Retinal pigment epithelial cell (primary cell): ENCODE data around the gene NUP62.
A peak's percentile ranks its signal among the peaks of the same experiment; 100 is the strongest.

ENCODE experiments used
- DNase-seq: peaks from one replicate; pipeline ENCODE4 v3.0.0-alpha.2; 2010; ENCODE audit warnings: low read depth
- H3K4me3 ChIP-seq: 2 replicates; pipeline ENCODE4 v1.5.1; 2011; ENCODE audit warnings: mild to moderate bottlenecking, low read length, control low read depth, moderate library complexity
- TF ChIP-seq, protein P1 (sequence below): conservative IDR thresholded peaks from 2 replicates; pipeline ENCODE4 v1.5.1; 2011; ENCODE audit warnings: low read depth, low read length, control low read depth, inconsistent platforms

NUP62 gene

DNA sequence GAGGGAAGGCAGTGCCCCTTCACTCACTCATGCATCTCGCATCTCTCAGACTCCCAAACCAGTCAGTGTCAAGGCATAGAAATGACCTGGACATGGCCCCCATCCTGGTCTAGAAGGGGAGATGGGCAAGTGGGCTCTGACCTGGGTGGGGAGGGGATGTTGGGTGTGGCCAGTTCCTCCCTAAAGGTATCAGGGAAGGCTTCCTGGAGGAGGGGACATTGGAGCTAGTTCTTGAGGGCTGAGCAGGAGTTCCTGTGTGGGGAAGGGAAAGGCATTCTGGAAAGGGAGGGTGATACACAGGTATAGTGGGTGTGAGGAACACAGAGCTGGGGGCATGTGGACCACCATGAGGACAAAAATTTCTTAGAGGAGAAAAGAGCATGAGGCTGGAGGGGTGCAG, 36.6 kb downstream of the NUP62 start:
- no peak for DNase-seq

DNA sequence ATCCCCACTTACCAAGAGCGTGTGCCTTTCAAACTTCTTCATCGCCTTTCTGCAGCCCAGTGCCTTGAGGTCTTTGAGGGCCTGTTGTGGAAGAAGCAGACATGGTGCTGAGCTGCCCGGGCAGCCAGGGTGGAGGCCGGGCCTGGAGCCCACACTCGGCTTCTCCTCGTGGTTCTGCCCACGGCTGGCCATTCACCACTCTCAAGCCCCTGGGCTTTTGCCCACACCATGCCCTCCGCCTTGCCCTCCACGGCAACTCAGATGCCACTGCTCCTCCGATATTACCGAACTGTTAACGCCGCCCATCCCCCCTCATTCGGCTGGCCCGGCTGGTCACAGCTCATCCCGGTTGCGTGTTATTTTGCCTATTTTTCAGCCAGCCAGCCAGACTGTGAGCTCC, 37.9 kb downstream of the NUP62 start:
- TF ChIP-seq, protein P1, sequence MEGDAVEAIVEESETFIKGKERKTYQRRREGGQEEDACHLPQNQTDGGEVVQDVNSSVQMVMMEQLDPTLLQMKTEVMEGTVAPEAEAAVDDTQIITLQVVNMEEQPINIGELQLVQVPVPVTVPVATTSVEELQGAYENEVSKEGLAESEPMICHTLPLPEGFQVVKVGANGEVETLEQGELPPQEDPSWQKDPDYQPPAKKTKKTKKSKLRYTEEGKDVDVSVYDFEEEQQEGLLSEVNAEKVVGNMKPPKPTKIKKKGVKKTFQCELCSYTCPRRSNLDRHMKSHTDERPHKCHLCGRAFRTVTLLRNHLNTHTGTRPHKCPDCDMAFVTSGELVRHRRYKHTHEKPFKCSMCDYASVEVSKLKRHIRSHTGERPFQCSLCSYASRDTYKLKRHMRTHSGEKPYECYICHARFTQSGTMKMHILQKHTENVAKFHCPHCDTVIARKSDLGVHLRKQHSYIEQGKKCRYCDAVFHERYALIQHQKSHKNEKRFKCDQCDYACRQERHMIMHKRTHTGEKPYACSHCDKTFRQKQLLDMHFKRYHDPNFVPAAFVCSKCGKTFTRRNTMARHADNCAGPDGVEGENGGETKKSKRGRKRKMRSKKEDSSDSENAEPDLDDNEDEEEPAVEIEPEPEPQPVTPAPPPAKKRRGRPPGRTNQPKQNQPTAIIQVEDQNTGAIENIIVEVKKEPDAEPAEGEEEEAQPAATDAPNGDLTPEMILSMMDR = no peak
- H3K4me3 ChIP-seq = no peak overlapping the region

More for the DNA sequence above, 36.6 kb downstream of the NUP62 start:
- TF ChIP-seq, protein P1 = no peak
- no peak overlapping the region for H3K4me3 ChIP-seq

DNA sequence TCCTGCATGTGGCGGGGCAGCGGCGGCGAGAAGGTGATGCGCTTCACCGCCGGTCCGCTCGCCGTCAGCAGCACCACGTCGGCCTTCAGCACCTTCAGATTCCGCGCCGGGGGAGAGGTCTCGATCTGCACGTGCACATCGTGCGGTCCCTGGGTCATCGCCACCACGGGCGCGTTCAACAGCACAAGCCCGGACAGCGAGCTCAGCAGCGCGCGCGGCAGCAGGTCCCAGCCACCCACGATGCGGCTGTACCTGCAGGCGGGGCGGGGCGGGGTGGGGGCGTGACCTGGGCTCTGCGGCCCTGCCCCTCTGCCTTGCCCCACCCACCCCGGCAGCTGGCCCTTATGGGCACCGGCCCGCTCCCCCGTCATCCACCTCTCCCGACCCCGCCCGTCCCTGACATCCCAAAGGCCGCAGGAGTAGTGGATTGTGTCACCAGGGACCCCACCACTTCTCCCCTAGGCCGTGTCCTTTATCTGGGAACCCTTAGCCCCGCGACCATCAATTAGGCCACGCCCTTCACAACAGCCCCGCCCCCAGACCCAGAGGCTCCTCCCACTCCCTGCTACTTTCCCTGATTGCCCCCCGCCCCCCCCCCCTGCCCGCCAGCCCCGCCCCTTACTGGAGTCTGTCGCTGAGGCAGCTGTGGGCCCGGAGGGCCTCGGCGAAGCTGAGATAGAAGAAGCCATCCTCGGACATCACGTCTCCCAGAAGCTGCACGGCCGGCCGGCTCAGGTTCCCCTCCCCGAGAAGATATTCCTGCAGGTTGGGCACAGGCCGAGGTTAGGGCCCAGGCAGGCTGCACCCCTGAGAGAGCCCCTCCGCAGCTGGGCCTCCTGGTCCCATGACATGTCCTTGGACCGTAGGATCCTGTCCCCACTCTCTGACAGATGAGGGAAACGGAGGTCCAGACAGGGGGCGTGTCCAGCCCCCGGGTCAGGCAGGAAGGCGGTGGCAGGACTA, 38.7 kb downstream of the NUP62 start:
- no peak for DNase-seq
- TF ChIP-seq, protein P1 = no peak
- peak overlapping the region; percentile 25 for H3K4me3 ChIP-seq

More for the DNA sequence above, 37.9 kb downstream of the NUP62 start:
- DNase-seq = no peak

DNA sequence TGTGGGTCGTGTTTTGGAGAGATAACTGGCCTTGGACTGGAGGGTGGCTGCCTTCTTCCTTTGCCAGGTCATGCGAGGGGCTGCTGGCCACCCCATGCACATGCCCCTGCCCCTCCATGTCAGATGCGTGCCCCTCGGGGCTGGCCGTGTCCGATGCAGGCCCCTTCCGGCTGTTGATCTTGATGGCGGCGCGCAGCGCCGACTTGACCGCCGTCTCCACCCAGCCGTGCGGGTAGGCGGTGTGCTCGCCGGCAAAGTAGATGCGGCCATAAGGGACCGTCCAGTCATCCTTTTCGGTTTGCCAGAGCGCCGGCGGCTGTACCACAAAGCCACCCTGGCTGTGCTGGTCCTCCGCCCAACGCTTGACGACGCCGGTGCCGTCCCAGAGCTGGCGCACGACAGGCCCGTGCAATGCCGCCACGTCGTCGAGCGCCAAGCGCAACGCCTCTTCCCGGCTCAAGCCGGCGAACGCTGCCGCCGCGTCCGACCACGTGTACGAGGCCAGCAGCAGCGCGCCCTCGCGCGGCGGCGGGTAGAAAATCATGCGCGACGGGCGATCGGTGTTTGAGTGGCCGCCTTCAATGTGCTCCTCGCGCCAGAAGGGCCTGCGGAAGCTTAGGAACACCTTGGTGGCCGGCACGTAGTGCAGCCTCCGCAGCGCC, 39.5 kb downstream of the NUP62 start:
- TF ChIP-seq, protein P1 = peak; percentile 72
- peak overlapping the region; percentile 25 for H3K4me3 ChIP-seq
- no peak for DNase-seq

DNA sequence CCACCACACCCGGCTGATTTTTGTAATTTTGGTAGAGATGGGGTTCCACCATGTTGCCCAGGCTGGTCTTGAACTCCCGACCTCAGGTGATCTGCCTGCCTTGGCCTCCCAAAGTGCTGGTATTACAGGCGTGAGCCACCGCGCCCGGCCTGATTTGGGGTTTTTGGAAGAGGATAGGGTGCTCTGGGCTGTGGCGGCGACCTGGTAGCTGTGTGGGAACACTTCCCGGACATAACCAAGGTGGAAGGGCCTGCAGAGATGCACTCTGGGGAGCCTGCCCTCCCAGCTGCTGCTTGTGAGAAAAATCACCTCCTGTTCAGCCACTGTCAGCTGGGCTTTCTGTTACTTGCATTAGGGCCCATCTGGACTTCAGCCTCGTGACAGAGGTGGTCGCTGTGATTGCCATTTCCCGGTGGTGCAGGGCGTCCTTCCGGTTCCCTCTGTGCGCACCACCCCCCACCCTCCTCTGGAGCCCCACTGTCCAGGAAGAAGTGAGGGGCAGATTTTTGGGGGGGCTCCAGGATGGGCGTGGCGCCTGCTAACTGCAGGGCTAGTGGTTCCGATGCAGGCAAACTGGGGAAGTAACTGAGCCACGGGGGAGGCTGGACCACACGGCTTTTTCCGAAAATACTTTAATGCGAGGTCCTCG, 40.1 kb downstream of the NUP62 start:
- H3K4me3 ChIP-seq = no peak overlapping the region
- TF ChIP-seq, protein P1 = no peak
- DNase-seq = no peak

DNA sequence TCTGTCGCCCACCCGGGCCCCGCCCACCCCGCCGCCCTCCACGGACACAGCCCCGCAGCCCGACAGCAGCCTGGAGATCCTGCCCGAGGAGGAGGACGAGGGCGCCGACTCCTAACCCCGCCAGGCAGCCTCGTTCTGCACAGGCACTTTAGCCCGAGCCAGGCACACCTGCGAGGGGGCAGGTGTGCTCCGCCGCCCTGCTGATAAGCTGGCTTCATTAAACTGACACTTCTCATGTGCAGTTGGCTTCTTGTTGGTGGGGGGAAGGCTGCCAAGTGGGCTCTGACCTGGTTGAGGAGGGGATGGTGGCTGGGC, 40.8 kb downstream of the NUP62 start:
- TF ChIP-seq, protein P1 = no peak
- H3K4me3 ChIP-seq = no peak overlapping the region
- DNase-seq = no peak
